ENCODE data around the gene C17orf107.
A peak's percentile ranks its signal among the peaks of the same experiment; 100 is the strongest.

C17orf107 gene

DNA sequence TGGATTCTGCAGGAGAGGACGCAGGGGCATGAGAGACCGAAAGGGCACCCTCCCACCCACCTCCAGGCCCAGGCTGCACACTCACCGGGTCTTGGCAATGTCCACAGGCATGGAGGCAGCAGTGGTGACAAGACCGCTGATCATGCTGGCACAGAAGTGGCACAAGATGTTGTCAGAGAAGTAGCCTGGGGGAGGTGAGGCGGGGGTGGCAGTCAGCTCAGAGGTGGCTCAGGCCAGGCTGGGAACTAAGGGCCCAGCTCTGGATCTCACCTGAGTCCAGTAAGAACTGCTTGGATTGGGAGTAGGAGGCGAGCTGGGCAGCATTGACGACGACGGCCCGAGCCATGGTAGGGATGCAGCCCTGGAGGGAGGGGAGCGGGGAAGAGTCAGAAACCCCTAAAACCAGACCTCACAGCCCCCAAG, 38.7 kb downstream of the C17orf107 start:
- Histone ChIP-seq H3K79me1 (ENCODE audit: low read length) (peaks cover 15% of the 10 kb centered on the region), H3K9ac (ENCODE audit: low read length) (no peak overlapping the region), H3K4ac (ENCODE audit: low read depth, low read length) (no peak overlapping the region), H3K4me2 (ENCODE audit: low read length) (no peak overlapping the region), H3K4me1 (ENCODE audit: control insufficient read depth in 1 of 2, insufficient read depth in 2 of 2, low read length in 2 of 2) (peaks cover 8 to 11% of the 10 kb centered on the region in 2 experiments), H2BK12ac (ENCODE audit: low read length) (no peak overlapping the region), H3K14ac (ENCODE audit: low read length) (no peak overlapping the region), H3K4me3 (ENCODE audit: low read depth, low read length) (no peak overlapping the region), H3K18ac (ENCODE audit: low read length) (no peak overlapping the region), H2BK5ac (ENCODE audit: low read depth, low read length, poor library complexity) (no peak overlapping the region), H3K79me2 (ENCODE audit: control insufficient read depth, insufficient read depth, low read length, poor library complexity) (peaks cover 18% of the 10 kb centered on the region), H2AFZ (ENCODE audit: insufficient read depth, low read length, poor library complexity) (no peak overlapping the region), H2BK120ac (ENCODE audit: insufficient read depth, low read length, poor library complexity) (no peak overlapping the region), H4K8ac (ENCODE audit: low read depth, low read length) (no peak overlapping the region), H3K27me3 (ENCODE audit: insufficient read depth, low read length) (no peaks in the 10 kb centered on the region), H3K9me3 (ENCODE audit: insufficient read depth, low read depth, low read length) (no peaks in the 10 kb centered on the region), H2AK5ac (ENCODE audit: low read length) (no peak overlapping the region), H3K27ac (ENCODE audit: low read depth, low read length) (no peak overlapping the region), H3K23ac (ENCODE audit: low read length) (no peak overlapping the region), H4K12ac (ENCODE audit: low read depth, low read length) (no peak overlapping the region), H4K91ac (ENCODE audit: low read depth, low read length) (no peak overlapping the region), H3K36me3 (ENCODE audit: control insufficient read depth in 1 of 2, insufficient read depth in 2 of 2, low read length in 2 of 2) (peaks cover 31 to 37% of the 10 kb centered on the region in 2 experiments)
- no peak for DNase-seq
- WGBS (ENCODE audit: extremely low coverage, insufficient coverage, insufficient read length), result no CpG with 5 or more reads among the region's 11 CpGs

GRCh38 chr17:4938688-4939545, 39.6 kb downstream of the C17orf107 start:
- Histone ChIP-seq H2BK5ac (ENCODE audit: low read depth, low read length, poor library complexity) (peak overlapping the region; percentile 62), H2AFZ (ENCODE audit: insufficient read depth, low read length, poor library complexity) (peak overlapping the region; percentile 21)
- WGBS (ENCODE audit: extremely low coverage, insufficient coverage, insufficient read length), result no CpG with 5 or more reads among the region's 19 CpGs

GRCh38 chr17:4939546-4939795, 40.1 kb downstream of the C17orf107 start:
- Histone ChIP-seq H4K8ac (ENCODE audit: low read depth, low read length) (peak overlapping the region; percentile 94), H3K4me3 (ENCODE audit: low read depth, low read length) (peak overlapping the region; percentile 85), H3K4me2 (ENCODE audit: low read length) (peak overlapping the region; percentile 93), H3K14ac (ENCODE audit: low read length) (peak overlapping the region; percentile 62), H2BK12ac (ENCODE audit: low read length) (no peak overlapping the region), H3K79me2 (ENCODE audit: control insufficient read depth, insufficient read depth, low read length, poor library complexity) (peaks cover 18% of the 10 kb centered on the region), H3K4me1 (ENCODE audit: control insufficient read depth in 1 of 2, insufficient read depth in 2 of 2, low read length in 2 of 2) (peaks cover 8 to 12% of the 10 kb centered on the region in 2 experiments), H4K91ac (ENCODE audit: low read depth, low read length) (peak overlapping the region; percentile 90), H3K9me3 (ENCODE audit: insufficient read depth, low read depth, low read length) (no peaks in the 10 kb centered on the region), H3K4ac (ENCODE audit: low read depth, low read length) (peak overlapping the region; percentile 56), H4K12ac (ENCODE audit: low read depth, low read length) (peak overlapping the region; percentile 89), H3K23ac (ENCODE audit: low read length) (no peak overlapping the region), H2AFZ (ENCODE audit: insufficient read depth, low read length, poor library complexity) (peak overlapping the region; percentile 53), H3K27me3 (ENCODE audit: insufficient read depth, low read length) (no peaks in the 10 kb centered on the region), H2AK5ac (ENCODE audit: low read length) (peak overlapping the region; percentile 11), H3K18ac (ENCODE audit: low read length) (peak overlapping the region; percentile 77), H3K36me3 (ENCODE audit: control insufficient read depth in 1 of 2, insufficient read depth in 2 of 2, low read length in 2 of 2) (peaks cover 37 to 50% of the 10 kb centered on the region in 2 experiments), H3K9ac (ENCODE audit: low read length) (peak overlapping the region; percentile 95), H2BK5ac (ENCODE audit: low read depth, low read length, poor library complexity) (peak overlapping the region; percentile 62), H3K79me1 (ENCODE audit: low read length) (peaks cover 13% of the 10 kb centered on the region), H3K27ac (ENCODE audit: low read depth, low read length) (peak overlapping the region; percentile 97), H2BK120ac (ENCODE audit: insufficient read depth, low read length, poor library complexity) (peak overlapping the region; percentile 84)
- WGBS (ENCODE audit: extremely low coverage, insufficient coverage, insufficient read length), result no CpG with 5 or more reads among the region's 16 CpGs
- DNase-seq, result peak in 1 of 2 donors; percentile 58

More at GRCh38 chr17:4938688-4939545, 39.6 kb downstream of the C17orf107 start:
- peak overlapping the region; percentile 85 for H3K4me3 ChIP-seq (ENCODE audit: low read depth, low read length)
- peak overlapping the region; percentile 65 for H2AK5ac ChIP-seq (ENCODE audit: low read length)
- H3K27me3 ChIP-seq (ENCODE audit: insufficient read depth, low read length), result no peaks in the 10 kb centered on the region
- no peak overlapping the region for H3K23ac ChIP-seq (ENCODE audit: low read length)
- peak overlapping the region; percentile 77 for H3K18ac ChIP-seq (ENCODE audit: low read length)
- peak overlapping the region; percentile 95 for H3K9ac ChIP-seq (ENCODE audit: low read length)
- H3K9me3 ChIP-seq (ENCODE audit: insufficient read depth, low read depth, low read length), result no peaks in the 10 kb centered on the region
- H4K8ac ChIP-seq (ENCODE audit: low read depth, low read length), result peak overlapping the region; percentile 94
- H3K79me1 ChIP-seq (ENCODE audit: low read length), result peaks cover 15% of the 10 kb centered on the region
- H4K12ac ChIP-seq (ENCODE audit: low read depth, low read length), result peak overlapping the region; percentile 89
- H3K79me2 ChIP-seq (ENCODE audit: control insufficient read depth, insufficient read depth, low read length, poor library complexity), result peaks cover 18% of the 10 kb centered on the region
- peak overlapping the region; percentile 93 for H3K4me2 ChIP-seq (ENCODE audit: low read length)
- no peak for DNase-seq
- H2BK12ac ChIP-seq (ENCODE audit: low read length), result no peak overlapping the region
- peak overlapping the region; percentile 90 for H4K91ac ChIP-seq (ENCODE audit: low read depth, low read length)
- peak overlapping the region; percentile 56 for H3K4ac ChIP-seq (ENCODE audit: low read depth, low read length)
- H3K27ac ChIP-seq (ENCODE audit: low read depth, low read length), result peak overlapping the region; percentile 97
- H3K4me1 ChIP-seq (ENCODE audit: control insufficient read depth in 1 of 2, insufficient read depth in 2 of 2, low read length in 2 of 2), result peaks cover 8 to 12% of the 10 kb centered on the region in 2 experiments
- peak overlapping the region; percentile 84 for H2BK120ac ChIP-seq (ENCODE audit: insufficient read depth, low read length, poor library complexity)
- peaks cover 38 to 45% of the 10 kb centered on the region in 2 experiments for H3K36me3 ChIP-seq (ENCODE audit: control insufficient read depth in 1 of 2, insufficient read depth in 2 of 2, low read length in 2 of 2)
- peak overlapping the region; percentile 62 for H3K14ac ChIP-seq (ENCODE audit: low read length)

GRCh38 chr17:4939796-4940554, 40.6 kb downstream of the C17orf107 start, which contains the start of the genes RNF167 and SLC25A11:
TSS of gene RNF167 (plus strand) at chr17:4940268. CDS start at chr17:4940910, 642 bp downstream.
TSS of gene SLC25A11 (minus strand) at chr17:4940046. CDS start at chr17:4939910, 136 bp downstream.
- Histone ChIP-seq H3K4me2 (ENCODE audit: low read length) (peak within 1 kb of the TSS; percentile 93), H2BK120ac (ENCODE audit: insufficient read depth, low read length, poor library complexity) (peak within 1 kb of the TSS; percentile 84), H3K36me3 (ENCODE audit: control insufficient read depth in 1 of 2, insufficient read depth in 2 of 2, low read length in 2 of 2) (peaks cover 42 to 55% of the 10 kb centered on the region in 2 experiments), H3K23ac (ENCODE audit: low read length) (no peak within 1 kb of the TSS), H3K79me1 (ENCODE audit: low read length) (peaks cover 13% of the 10 kb centered on the region), H3K9me3 (ENCODE audit: insufficient read depth, low read depth, low read length) (no peaks in the 10 kb centered on the region), H2AFZ (ENCODE audit: insufficient read depth, low read length, poor library complexity) (peak within 1 kb of the TSS; percentile 73), H3K18ac (ENCODE audit: low read length) (peak within 1 kb of the TSS; percentile 80), H4K91ac (ENCODE audit: low read depth, low read length) (peak within 1 kb of the TSS; percentile 90), H4K12ac (ENCODE audit: low read depth, low read length) (peak within 1 kb of the TSS; percentile 89), H3K4me3 (ENCODE audit: low read depth, low read length) (peak within 1 kb of the TSS; percentile 85), H3K4me1 (ENCODE audit: control insufficient read depth in 1 of 2, insufficient read depth in 2 of 2, low read length in 2 of 2) (peaks cover 13 to 17% of the 10 kb centered on the region in 2 experiments), H4K8ac (ENCODE audit: low read depth, low read length) (peak within 1 kb of the TSS; percentile 94), H2BK12ac (ENCODE audit: low read length) (peak within 1 kb of the TSS; percentile 38), H3K27ac (ENCODE audit: low read depth, low read length) (peak within 1 kb of the TSS; percentile 97), H2BK5ac (ENCODE audit: low read depth, low read length, poor library complexity) (peak within 1 kb of the TSS; percentile 62), H3K9ac (ENCODE audit: low read length) (peak within 1 kb of the TSS; percentile 95), H3K14ac (ENCODE audit: low read length) (peak within 1 kb of the TSS; percentile 95), H3K4ac (ENCODE audit: low read depth, low read length) (peak within 1 kb of the TSS; percentile 90), H3K27me3 (ENCODE audit: insufficient read depth, low read length) (no peaks in the 10 kb centered on the region), H3K79me2 (ENCODE audit: control insufficient read depth, insufficient read depth, low read length, poor library complexity) (peaks cover 18% of the 10 kb centered on the region), H2AK5ac (ENCODE audit: low read length) (peak within 1 kb of the TSS; percentile 95)
- no CpG with 5 or more reads among the region's 72 CpGs for WGBS (ENCODE audit: extremely low coverage, insufficient coverage, insufficient read length)
- peak; percentile 99 to 100 for DNase-seq

Measured in trophoblast cell (in vitro differentiated cells and primary cell).